HEK293T (cell line): ENCODE measurements around the gene AMZ2.
A peak's percentile ranks its signal among the peaks of the same experiment; 100 is the strongest.
"Not testable (repeated sequence)": the region's sequence is repeated elsewhere in the genome, so short reads cannot be mapped to it uniquely, and the experiment has no call there.

Experiments used
- CTCF ChIA-PET: fragments of 350-600 bp; formaldehyde crosslinking; extraction: SDS; loops from one replicate; lab custom pipeline; 2021; ENCODE audit warnings: antibody characterized with exemption, inconsistent platforms; lab: Yijun Ruan, JAX
- POLR2A ChIA-PET: fragments of 350-600 bp; formaldehyde crosslinking; extraction: SDS; loops from one replicate; lab custom pipeline; 2020; ENCODE audit warnings: antibody characterized with exemption, inconsistent platforms; lab: Yijun Ruan, JAX
- DNase-seq: peaks from one replicate; pipeline ENCODE4 v3.0.0; 2012; ENCODE audit warnings: mixed read lengths; ENCODE audit errors: extremely low spot score
- ARNT ChIP-seq: fragments of 450-650 bp; IDR thresholded peaks from 2 replicates; pipeline ENCODE4 v1.6.1; 2017; ENCODE audit warnings: mild to moderate bottlenecking
- BHLHE40 ChIP-seq: fragments of 450-650 bp; IDR thresholded peaks from 2 replicates; pipeline ENCODE4 v1.6.1; 2016; ENCODE audit warnings: mild to moderate bottlenecking, moderate library complexity, borderline replicate concordance
- CTBP1 ChIP-seq: fragments of 450-650 bp; IDR thresholded peaks from 2 replicates; pipeline ENCODE4 v1.6.1; 2016; ENCODE audit warnings: borderline replicate concordance
- ELF4 ChIP-seq: fragments of 450-650 bp; IDR thresholded peaks from 2 replicates; pipeline ENCODE4 v1.6.1; 2017; ENCODE audit warnings: antibody characterized with exemption
- FOXA1 ChIP-seq: fragments of 450-650 bp; IDR thresholded peaks from 2 replicates; pipeline ENCODE4 v1.6.1; 2016; ENCODE audit warnings: mild to moderate bottlenecking
- FOXK2 ChIP-seq: fragments of 450-650 bp; IDR thresholded peaks from 2 replicates; pipeline ENCODE4 v1.6.1; 2016; ENCODE audit warnings: mild to moderate bottlenecking
- FOXM1 ChIP-seq: fragments of 450-650 bp; IDR thresholded peaks from 2 replicates; pipeline ENCODE4 v1.6.1; 2017; ENCODE audit warnings: mild to moderate bottlenecking, borderline replicate concordance
- HDGF ChIP-seq: fragments of 450-650 bp; IDR thresholded peaks from 2 replicates; pipeline ENCODE4 v1.6.1; 2017; ENCODE audit warnings: antibody characterized with exemption, borderline replicate concordance
- L3MBTL2 ChIP-seq: fragments of 450-650 bp; conservative IDR thresholded peaks from 2 replicates; pipeline ENCODE4 v1.6.1; 2016; ENCODE audit warnings: mild to moderate bottlenecking
- LEF1 ChIP-seq: fragments of 450-650 bp; IDR thresholded peaks from 2 replicates; pipeline ENCODE4 v1.6.1; 2017; ENCODE audit warnings: mild to moderate bottlenecking, borderline replicate concordance
- NFRKB ChIP-seq: fragments of 450-650 bp; IDR thresholded peaks from 2 replicates; pipeline ENCODE4 v1.6.1; 2016; ENCODE audit warnings: mild to moderate bottlenecking, moderate library complexity
- SP1 ChIP-seq: fragments of 450-650 bp; IDR thresholded peaks from 2 replicates; pipeline ENCODE4 v1.6.1; 2017
- SUZ12 ChIP-seq: fragments of 450-650 bp; IDR thresholded peaks from 2 replicates; pipeline ENCODE4 v1.6.1; 2016; ENCODE audit warnings: mild to moderate bottlenecking
- TARDBP ChIP-seq: fragments of 450-650 bp; IDR thresholded peaks from 2 replicates; pipeline ENCODE4 v1.6.1; 2016
- ZNF384 ChIP-seq: fragments of 450-650 bp; IDR thresholded peaks from 2 replicates; pipeline ENCODE4 v1.6.1; 2016
- TF ChIP-seq, protein P1 (sequence below): fragments of 450-650 bp; IDR thresholded peaks from 2 replicates; pipeline ENCODE4 v1.6.1; 2016

AMZ2 gene

DNA sequence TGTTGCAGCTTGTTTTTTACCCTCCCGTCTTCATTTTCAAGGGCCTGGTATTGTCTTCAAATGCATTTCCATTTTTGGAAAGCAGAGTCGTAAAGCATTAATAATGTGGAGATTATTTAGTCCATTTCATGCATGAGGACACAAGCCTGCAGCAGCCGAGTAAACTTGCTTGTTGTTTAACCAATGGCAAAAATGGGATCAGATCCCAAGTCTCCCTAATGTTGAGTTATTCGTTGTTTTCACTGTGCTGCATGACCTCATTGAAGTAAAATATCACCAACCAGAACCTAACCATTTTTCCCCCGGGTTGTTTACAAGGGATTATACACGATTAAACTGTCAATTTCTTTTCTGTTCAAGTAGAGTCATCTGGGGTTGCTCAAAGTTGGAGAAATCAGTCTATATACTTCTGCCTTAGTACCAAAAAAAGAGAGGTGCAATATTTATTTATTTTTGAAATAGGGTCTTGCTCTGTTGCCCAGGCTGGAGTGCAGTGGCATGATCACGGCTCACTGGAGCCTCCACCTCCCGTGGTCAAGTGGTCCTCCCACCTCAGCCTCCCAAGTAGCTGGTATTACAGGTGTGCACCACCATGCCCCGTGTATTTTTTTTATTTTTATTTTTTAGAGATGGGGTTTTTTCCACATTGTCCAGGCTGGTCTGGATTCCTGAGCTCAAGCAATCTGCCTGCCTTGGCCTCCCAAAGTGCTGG is 12.4 kb downstream of the AMZ2 start:
- TF ChIP-seq SP1 (no peak), SUZ12 (no peak)
- ChIA-PET POLR2A (interaction anchor here (1.0 to 2.2 kb wide), 2 partner anchors 12 kb away, joined by 3 to 15 read pairs; partner anchors contain the start of gene AMZ2), CTCF (interaction anchor here (1.5 kb wide), 1 partner anchor 139 kb away, joined by 7 read pairs; no protein-coding TSS in a partner anchor)

GRCh38 chr17:68262467-68262866 is 14.6 kb downstream of the AMZ2 start:
- POLR2A ChIA-PET, DNase-seq: not testable (repeated sequence)
- CTCF ChIA-PET, result interaction anchor here (0.6 to 1.5 kb wide), 3 partner anchors 11 to 136 kb away, joined by 3 to 4 read pairs (median 4); no protein-coding TSS in a partner anchor

More for the DNA sequence above, 12.4 kb downstream of the AMZ2 start:
- DNase-seq, result no peak

DNA sequence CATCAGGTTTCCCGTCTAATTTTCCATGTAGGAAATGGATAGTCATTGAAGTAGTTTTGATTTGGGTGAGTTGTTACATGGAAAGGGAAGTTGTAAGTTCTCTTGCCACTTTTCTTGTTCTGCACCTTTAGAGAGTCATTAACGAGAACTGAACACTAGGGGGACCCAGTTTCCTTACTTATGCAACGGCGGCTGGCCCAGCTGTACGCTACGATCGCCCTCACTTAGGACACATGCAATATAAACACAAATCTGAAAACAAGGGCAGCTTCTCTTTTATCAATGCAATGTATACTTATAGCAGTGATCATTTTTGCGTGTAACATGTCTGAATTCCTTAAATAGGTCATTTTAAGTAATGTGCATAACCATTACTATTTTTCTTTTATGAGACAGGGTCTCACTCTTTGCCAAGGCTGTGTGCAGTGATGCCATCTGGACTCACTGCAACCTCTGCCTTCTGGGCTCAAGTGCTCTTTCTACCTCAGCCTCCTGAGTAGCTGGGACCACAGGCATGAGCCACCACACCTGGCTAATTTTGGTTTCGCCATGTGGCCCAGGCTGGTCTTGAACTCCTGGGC is 15.3 kb downstream of the AMZ2 start:
- CTCF ChIA-PET, result interaction anchor here (0.5 to 1.5 kb wide), 6 partner anchors 24 to 202 kb away, joined by 3 to 6 read pairs (median 4); no protein-coding TSS in a partner anchor
- DNase-seq, result peak; percentile 17
- POLR2A ChIA-PET, result interaction anchor here (0.8 kb wide), 1 partner anchor 168 kb away, joined by 3 read pairs; no protein-coding TSS in a partner anchor

- POLR2A ChIA-PET, DNase-seq: not testable (repeated sequence)
- CTCF ChIA-PET, result interaction anchor here (1.5 kb wide), 1 partner anchor 133 kb away, joined by 12 read pairs; no protein-coding TSS in a partner anchor
Measured at GRCh38 chr17:68265833-68266232, 18.0 kb downstream of the AMZ2 start.

DNA sequence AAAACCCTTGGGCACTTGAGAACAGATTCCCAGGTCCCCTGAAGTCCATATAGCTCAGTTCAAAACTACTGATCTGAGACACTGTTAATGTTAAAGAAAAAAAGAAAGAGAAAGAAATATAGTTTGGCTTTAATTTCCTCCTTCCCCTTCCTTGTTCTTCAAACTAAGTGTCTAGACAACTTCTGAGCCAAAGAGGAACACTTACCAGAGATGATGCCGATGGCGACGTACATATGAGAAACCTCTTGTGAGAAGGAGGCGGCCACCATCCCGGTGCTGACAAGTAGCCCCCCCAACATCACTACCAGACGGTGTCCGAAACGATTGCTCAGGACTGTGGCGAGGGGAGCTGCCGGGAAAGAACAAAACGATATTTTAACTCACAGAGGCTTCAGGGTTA is 25.9 kb downstream of the AMZ2 start:
- TF ChIP-seq FOXA1, result no peak
- TF ChIP-seq SP1, result no peak
- TF ChIP-seq L3MBTL2, result no peak
- TF ChIP-seq CTBP1, result no peak
- no peak for TF ChIP-seq TARDBP
- TF ChIP-seq LEF1, result no peak
- POLR2A ChIA-PET, result no interaction called here
- CTCF ChIA-PET, result interaction anchor here (1.4 to 1.9 kb wide), 2 partner anchors 14 to 69 kb away, joined by 4 to 6 read pairs; no protein-coding TSS in a partner anchor
- DNase-seq, result no peak

GRCh38 chr17:68276339-68276738 is 28.5 kb downstream of the AMZ2 start:
- DNase-seq, CTCF ChIA-PET, POLR2A ChIA-PET: not testable (repeated sequence)

- CTCF ChIA-PET, result no interaction called here
- TF ChIP-seq SP1 (no peak), LEF1 (no peak)
- POLR2A ChIA-PET, result no interaction called here
- no peak for DNase-seq
Measured at GRCh38 chr17:68277807-68278206, 30.0 kb downstream of the AMZ2 start.

DNA sequence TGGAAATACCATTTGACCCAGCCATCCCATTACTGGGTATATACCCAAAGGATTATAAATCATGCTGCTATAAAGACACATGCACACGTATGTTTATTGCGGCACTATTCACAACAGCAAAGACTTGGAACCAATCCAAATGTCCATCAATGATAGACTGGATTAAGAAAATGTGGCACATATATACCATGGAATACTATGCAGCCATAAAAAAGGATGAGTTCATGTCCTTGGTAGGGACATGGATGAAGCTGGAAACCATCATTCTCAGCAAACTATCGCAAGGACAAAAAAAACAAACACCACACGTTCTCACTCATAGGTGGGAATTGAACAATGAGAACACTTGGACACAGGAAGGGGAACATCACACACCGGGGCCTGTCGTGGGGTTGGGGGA is 34.1 kb downstream of the AMZ2 start:
- POLR2A ChIA-PET, DNase-seq, CTCF ChIA-PET: not testable (repeated sequence)

GRCh38 chr17:68288375-68288774 is 40.5 kb downstream of the AMZ2 start:
- ChIA-PET POLR2A (no interaction called here), CTCF (interaction anchor here (0.7 to 1.5 kb wide), 2 partner anchors 14 to 41 kb away, joined by 3 to 6 read pairs; no protein-coding TSS in a partner anchor)
- no peak for DNase-seq
- TF ChIP-seq ELF4 (no peak), LEF1 (no peak), NFRKB (no peak), FOXK2 (no peak), HDGF (no peak), BHLHE40 (no peak), SP1 (no peak), FOXA1 (no peak), SUZ12 (no peak), ARNT (no peak), L3MBTL2 (no peak), CTBP1 (no peak), FOXM1 (no peak), TARDBP (no peak), ZNF384 (no peak)
- TF ChIP-seq, protein P1, sequence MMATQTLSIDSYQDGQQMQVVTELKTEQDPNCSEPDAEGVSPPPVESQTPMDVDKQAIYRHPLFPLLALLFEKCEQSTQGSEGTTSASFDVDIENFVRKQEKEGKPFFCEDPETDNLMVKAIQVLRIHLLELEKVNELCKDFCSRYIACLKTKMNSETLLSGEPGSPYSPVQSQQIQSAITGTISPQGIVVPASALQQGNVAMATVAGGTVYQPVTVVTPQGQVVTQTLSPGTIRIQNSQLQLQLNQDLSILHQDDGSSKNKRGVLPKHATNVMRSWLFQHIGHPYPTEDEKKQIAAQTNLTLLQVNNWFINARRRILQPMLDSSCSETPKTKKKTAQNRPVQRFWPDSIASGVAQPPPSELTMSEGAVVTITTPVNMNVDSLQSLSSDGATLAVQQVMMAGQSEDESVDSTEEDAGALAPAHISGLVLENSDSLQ, result no peak
